ENCODE results near the gene HACE1. TPM values are rescaled to one million over a fixed set of nuclear protein-coding genes. Genes with fewer than 3 reads are reported as not detected.
"Not testable (repeated sequence)": the region's sequence is repeated elsewhere in the genome, so short reads cannot be mapped to it uniquely, and the experiment has no call there.

Gene HACE1
- total and polyA plus RNA-seq, 9 donors: 7.9 to 26.1 (median 18.4) TPM

GRCh38 chr6:104835782-104836181 lies 23.9 kb downstream of the HACE1 start:
- Histone ChIP-seq H3K27ac (no peak overlapping the region), H3K9me3 (no peaks in the 10 kb centered on the region), H3K4me1 (ENCODE audit: insufficient read depth) (no peaks in the 10 kb centered on the region), H3K36me3 (no peaks in the 10 kb centered on the region), H3K27me3 (no peaks in the 10 kb centered on the region), H3K4me3 (no peak overlapping the region)
- DNase-seq: no peak
- no peak for TF ChIP-seq EP300 (IDR thresholded peaks at IDR 0.05)
- TF ChIP-seq CTCF (IDR thresholded peaks at IDR 0.05): no peak
- TF ChIP-seq POLR2A (IDR thresholded peaks at IDR 0.05): no peak
- intact Hi-C loops (cut with DNase I): no loop called here

GRCh38 chr6:104829183-104829958 lies 30.3 kb downstream of the HACE1 start:
- intact Hi-C loops (cut with DNase I): no loop called here
- Histone ChIP-seq H3K4me1 (ENCODE audit: insufficient read depth) (no peaks in the 10 kb centered on the region), H3K27me3 (no peaks in the 10 kb centered on the region), H3K36me3 (no peaks in the 10 kb centered on the region), H3K27ac (no peak overlapping the region), H3K4me3 (no peak overlapping the region), H3K9me3 (no peaks in the 10 kb centered on the region)
- no peak for TF ChIP-seq CTCF (IDR thresholded peaks at IDR 0.05)
- no peak for DNase-seq
- WGBS, 3 donors: 90 to 96% (median 94%) methylated on average over 1 of the region's 1 CpG

- 72 to 84% (median 79%) methylated on average over 1 of the region's 1 CpG for whole genome bisulfite sequencing, 3 donors
- intact Hi-C loops (cut with DNase I): no loop called here
- TF ChIP-seq EP300 (IDR thresholded peaks at IDR 0.05): no peak
- TF ChIP-seq POLR2A (IDR thresholded peaks at IDR 0.05): no peak
- TF ChIP-seq CTCF (IDR thresholded peaks at IDR 0.05): no peak
Observed at GRCh38 chr6:104828478-104828877, 31.2 kb downstream of the HACE1 start.

GRCh38 chr6:104820820-104821219 lies 38.9 kb downstream of the HACE1 start:
- H3K4me1 ChIP-seq (ENCODE audit: insufficient read depth); H3K9me3 ChIP-seq; H3K4me3 ChIP-seq; H3K27me3 ChIP-seq; H3K36me3 ChIP-seq; DNase-seq; intact Hi-C loops (cut with DNase I); H3K27ac ChIP-seq: not testable (repeated sequence)
- 96 to 98% (median 97%) methylated on average over 4 of the region's 4 CpGs for WGBS, 3 donors

More at GRCh38 chr6:104828478-104828877, 31.2 kb downstream of the HACE1 start:
- H3K4me3 ChIP-seq: no peak overlapping the region
- no peaks in the 10 kb centered on the region for H3K9me3 ChIP-seq
- no peaks in the 10 kb centered on the region for H3K4me1 ChIP-seq (ENCODE audit: insufficient read depth)
- no peaks in the 10 kb centered on the region for H3K36me3 ChIP-seq
- no peak overlapping the region for H3K27ac ChIP-seq
- H3K27me3 ChIP-seq: no peaks in the 10 kb centered on the region
- no peak for DNase-seq

GRCh38 chr6:104816125-104816524 lies 43.6 kb downstream of the HACE1 start:
- Histone ChIP-seq H3K4me1 (ENCODE audit: insufficient read depth) (no peaks in the 10 kb centered on the region), H3K27ac (no peak overlapping the region), H3K27me3 (no peaks in the 10 kb centered on the region), H3K9me3 (no peaks in the 10 kb centered on the region), H3K4me3 (no peak overlapping the region), H3K36me3 (no peaks in the 10 kb centered on the region)
- TF ChIP-seq CTCF (IDR thresholded peaks at IDR 0.05) (no peak), POLR2A (IDR thresholded peaks at IDR 0.05) (no peak), EP300 (IDR thresholded peaks at IDR 0.05) (no peak)
- 93 to 100% (median 99%) methylated on average over 3 of the region's 3 CpGs for WGBS, 3 donors
- no peak for DNase-seq
- intact Hi-C loops (cut with DNase I): no loop called here

All from ovary (tissue), 9 donors.